CD4-positive, alpha-beta T cell (primary cell): Measurements from ENCODE around the gene MYT1. TPM values are rescaled to one million over a fixed set of nuclear protein-coding genes. Genes with fewer than 3 reads are reported as not detected.

ENCODE experiments used
- ATAC-seq: fragments of 200-7000 bp; cut with Tn5 transposase; one replicate; pipeline ENCODE4 v1.10.0; 2022; ENCODE audit warnings: mild to moderate bottlenecking; ENCODE audit not compliant: poor library complexity
- CTCF ChIA-PET: fragments of 350-600 bp; sonication (Branson Sonifier 250); formaldehyde crosslinking; loops from one replicate; lab custom pipeline; 2021; ENCODE audit warnings: antibody characterized with exemption, inconsistent platforms; lab: Charles Lee
- POLR2A ChIA-PET: fragments of 350-600 bp; sonication (Branson Sonifier 250); formaldehyde crosslinking; loops from one replicate; lab custom pipeline; 2021; ENCODE audit warnings: antibody characterized with exemption, inconsistent platforms; lab: Charles Lee
- DNase-seq, 14 experiments: peaks; one replicate each; pipeline ENCODE4 v3.0.0-alpha.2; 2013 to 2020; ENCODE audit warnings: mixed read lengths in 2 of 14
- H3K27ac ChIP-seq, 2 donors: one replicate each; pipeline versions ENCODE4 v1.5.1 to v1.7.0; 2013; ENCODE audit warnings: low read length in 2 of 2, low read depth in 1 of 2, mild to moderate bottlenecking in 1 of 2
- H3K27me3 ChIP-seq, 2 experiments: 1 replicate in 1 of 2; 2 replicates in 1 of 2; pipeline versions ENCODE4 v1.6.1 to v1.7.0; 2013; ENCODE audit warnings: low read length in 2 of 2, control low read depth in 1 of 2, mild to moderate bottlenecking in 1 of 2, moderate library complexity in 1 of 2; ENCODE audit not compliant: insufficient read depth in 2 of 2, control insufficient read depth in 1 of 2
- H3K36me3 ChIP-seq: one replicate; pipeline ENCODE4 v1.6.1; 2013; ENCODE audit warnings: low read length, control low read depth; ENCODE audit not compliant: insufficient read depth
- H3K4me1 ChIP-seq: one replicate; pipeline ENCODE4 v1.6.1; 2013; ENCODE audit warnings: low read length, control low read depth; ENCODE audit not compliant: insufficient read depth
- H3K4me3 ChIP-seq: one replicate; pipeline ENCODE4 v1.5.1; 2013; ENCODE audit warnings: mild to moderate bottlenecking, low read length, moderate library complexity
- H3K9me3 ChIP-seq, 2 experiments: 1 replicate in 1 of 2; 2 replicates in 1 of 2; pipeline versions ENCODE4 v1.6.1 to v1.7.0; 2013; ENCODE audit warnings: low read length in 2 of 2, mild to moderate bottlenecking in 2 of 2, control low read depth in 1 of 2, moderate library complexity in 1 of 2; ENCODE audit not compliant: control insufficient read depth in 1 of 2, insufficient read depth in 1 of 2
- H3K27ac Mint-ChIP-seq: one replicate; pipeline ENCODE4 v1.8.0; 2020; ENCODE audit warnings: mixed read lengths
- H3K27me3 Mint-ChIP-seq: one replicate; pipeline ENCODE4 v1.8.0; 2021; ENCODE audit warnings: mixed read lengths
- H3K36me3 Mint-ChIP-seq: one replicate; pipeline ENCODE4 v1.8.0; 2021; ENCODE audit warnings: low read depth, mixed read lengths
- H3K4me1 Mint-ChIP-seq: one replicate; pipeline ENCODE4 v1.8.0; 2021; ENCODE audit warnings: low read depth, mixed read lengths
- H3K4me3 Mint-ChIP-seq: one replicate; pipeline ENCODE4 v1.8.0; 2020; ENCODE audit warnings: mild to moderate bottlenecking, mixed read lengths
- H3K9me3 Mint-ChIP-seq: one replicate; pipeline ENCODE4 v1.8.0; 2020; ENCODE audit warnings: mixed read lengths
- CTCF ChIP-seq: fragments of 200-600 bp; IDR thresholded peaks from one replicate; pipeline ENCODE4 v1.8.0; 2022; ENCODE audit warnings: antibody characterized with exemption, mild to moderate bottlenecking
- intact Hi-C, 2 experiments: fragments of 100-400 bp; cut with DNase I in 1 of 2; cut with micrococcal nuclease in 1 of 2; formaldehyde crosslinking; loops; one replicate each; pipeline versions ENCODE4 v1.15.1 to v1.9.0; 2023 to 2025; cut with DNase I, micrococcal nuclease
- total RNA-seq, 174 experiments: library from RNA in 2 of 174; stranded (reverse) in 2 of 174; gene quantifications; one replicate each; pipeline ENCODE4 v1.2.3 and lab custom pipeline; 2021 to 2026

Gene MYT1
- total RNA-seq, 2 experiments from 2014 or later, result 1.0 TPM; not detected in 1

GRCh38 chr20:64137598-64138031 lies 26.6 kb upstream of the MYT1 start:
- POLR2A ChIA-PET, result no interaction called here
- peaks cover 6% of the 10 kb centered on the region for H3K27me3 Mint-ChIP-seq
- no peaks in the 10 kb centered on the region for H3K9me3 Mint-ChIP-seq
- H3K4me1 Mint-ChIP-seq, result no peaks in the 10 kb centered on the region
- no peak for DNase-seq
- peaks cover 0 to 2% of the 10 kb centered on the region in 2 experiments for H3K27me3 ChIP-seq
- no peak for ATAC-seq
- no peak overlapping the region for H3K4me3 ChIP-seq
- intact Hi-C loops, result no loop called here
- no peaks in the 10 kb centered on the region for H3K4me1 ChIP-seq
- H3K36me3 ChIP-seq, result no peaks in the 10 kb centered on the region
- no peak overlapping the region for H3K27ac ChIP-seq
- no peak overlapping the region for H3K4me3 Mint-ChIP-seq
- CTCF ChIA-PET, result no interaction called here
- H3K9me3 ChIP-seq, result no peaks in the 10 kb centered on the region
- no peaks in the 10 kb centered on the region for H3K36me3 Mint-ChIP-seq
- no peak for TF ChIP-seq CTCF
- no peak overlapping the region for H3K27ac Mint-ChIP-seq

- no peak for DNase-seq
Measured at GRCh38 chr20:64138276-64138815, 25.9 kb upstream of the MYT1 start.

GRCh38 chr20:64139199-64140060 lies 24.8 kb upstream of the MYT1 start:
- Histone ChIP-seq H3K4me3 (no peak overlapping the region), H3K9me3 (peaks cover 0 to 1% of the 10 kb centered on the region in 2 experiments), H3K27ac (no peak overlapping the region), H3K4me1 (no peaks in the 10 kb centered on the region), H3K27me3 (peaks cover 0 to 2% of the 10 kb centered on the region in 2 experiments), H3K36me3 (no peaks in the 10 kb centered on the region)
- intact Hi-C loops, result no loop called here
- ChIA-PET POLR2A (no interaction called here), CTCF (no interaction called here)
- DNase-seq (no peak), ATAC-seq (no peak)
- H3K36me3 Mint-ChIP-seq, result no peaks in the 10 kb centered on the region
- no peak overlapping the region for H3K27ac Mint-ChIP-seq
- peaks cover 10% of the 10 kb centered on the region for H3K27me3 Mint-ChIP-seq
- H3K4me3 Mint-ChIP-seq, result no peak overlapping the region
- peaks cover 2% of the 10 kb centered on the region for H3K9me3 Mint-ChIP-seq
- no peaks in the 10 kb centered on the region for H3K4me1 Mint-ChIP-seq
- no peak for TF ChIP-seq CTCF

More at GRCh38 chr20:64138276-64138815, 25.9 kb upstream of the MYT1 start:
- H3K9me3 ChIP-seq, result no peaks in the 10 kb centered on the region
- no peak overlapping the region for H3K4me3 ChIP-seq
- H3K36me3 ChIP-seq, result no peaks in the 10 kb centered on the region
- H3K4me1 ChIP-seq, result no peaks in the 10 kb centered on the region
- intact Hi-C loops, result no loop called here
- Mint-ChIP-seq H3K4me3 (no peak overlapping the region), H3K36me3 (no peaks in the 10 kb centered on the region), H3K9me3 (no peaks in the 10 kb centered on the region), H3K4me1 (no peaks in the 10 kb centered on the region), H3K27me3 (peaks cover 6% of the 10 kb centered on the region), H3K27ac (no peak overlapping the region)
- no peak overlapping the region for H3K27ac ChIP-seq
- POLR2A ChIA-PET, result no interaction called here
- TF ChIP-seq CTCF, result no peak
- CTCF ChIA-PET, result no interaction called here
- H3K27me3 ChIP-seq, result peaks cover 0 to 2% of the 10 kb centered on the region in 2 experiments
- ATAC-seq, result no peak
